Activated naive CD8-positive, alpha-beta T cell treated with anti-CD3 and anti-CD28 coated beads, Interleukin-2, amount 50 U/mL, for 16 hours (primary cell): ENCODE results near the gene SDK1.

ENCODE experiments used
- DNase-seq: peaks from one replicate; pipeline ENCODE4 v3.0.0-alpha.2; 2020; ENCODE audit warnings: low read depth, low spot score

SDK1 gene

GRCh38 chr7:4102231-4102841, 801.3 kb downstream of the SDK1 start:
- DNase-seq, result no peak

GRCh38 chr7:4103352-4104091, 802.5 kb downstream of the SDK1 start:
- no peak for DNase-seq

- DNase-seq, result no peak
Measured at GRCh38 chr7:4107839-4108238, 806.8 kb downstream of the SDK1 start.

- no peak for DNase-seq
Measured at GRCh38 chr7:4108951-4109350, 807.9 kb downstream of the SDK1 start.

- no peak for DNase-seq
Measured at GRCh38 chr7:4109481-4110110, 808.5 kb downstream of the SDK1 start.

- DNase-seq, result no peak
Measured at GRCh38 chr7:4110438-4110837, 809.4 kb downstream of the SDK1 start.

- no peak for DNase-seq
Measured at GRCh38 chr7:4111166-4111565, 810.1 kb downstream of the SDK1 start.

- DNase-seq, result no peak
Measured at GRCh38 chr7:4113271-4113670, 812.2 kb downstream of the SDK1 start.

- no peak for DNase-seq
Measured at GRCh38 chr7:4113976-4114375, 812.9 kb downstream of the SDK1 start.

GRCh38 chr7:4115442-4115841, 814.4 kb downstream of the SDK1 start:
- DNase-seq, result no peak

- DNase-seq, result no peak
Measured at GRCh38 chr7:4115941-4116610, 815.0 kb downstream of the SDK1 start.

GRCh38 chr7:4119848-4120247, 818.8 kb downstream of the SDK1 start:
- no peak for DNase-seq

- DNase-seq, result no peak
Measured at GRCh38 chr7:4123346-4123745, 822.3 kb downstream of the SDK1 start.

- DNase-seq, result no peak
Measured at GRCh38 chr7:4123823-4124222, 822.8 kb downstream of the SDK1 start.

- no peak for DNase-seq
Measured at GRCh38 chr7:4124556-4125477, 823.8 kb downstream of the SDK1 start.

GRCh38 chr7:4127909-4128560, 827.0 kb downstream of the SDK1 start:
- no peak for DNase-seq

- no peak for DNase-seq
Measured at GRCh38 chr7:4129481-4130122, 828.5 kb downstream of the SDK1 start.

GRCh38 chr7:4131063-4131462, 830.0 kb downstream of the SDK1 start:
- DNase-seq, result no peak

GRCh38 chr7:4132221-4132620, 831.2 kb downstream of the SDK1 start:
- no peak for DNase-seq

GRCh38 chr7:4133491-4134044, 832.5 kb downstream of the SDK1 start:
- no peak for DNase-seq
